GM12892 (cell line): ENCODE results near the gene TAAR9.

Source experiments
- POLR2A ChIP-seq: IDR thresholded peaks from 2 replicates; pipeline ENCODE4 v1.6.1; 2011; ENCODE audit warnings: low read depth, low read length, control low read depth
- POLR2AphosphoS5 ChIP-seq: IDR thresholded peaks from 2 replicates; pipeline ENCODE4 v1.6.1; 2011; ENCODE audit warnings: low read depth, low read length, control low read depth
- TAF1 ChIP-seq: IDR thresholded peaks from 2 replicates; pipeline ENCODE4 v1.6.1; 2011; ENCODE audit warnings: low read depth, mild to moderate bottlenecking, control low read depth, low read length, borderline replicate concordance

GRCh38 chr6:132520953-132521352, 17.1 kb upstream of the TAAR9 start:
- TF ChIP-seq POLR2AphosphoS5 (no peak), POLR2A (no peak), TAF1 (no peak)
